Hippocampal formation (tissue), 2 donors: ENCODE results near the gene WASHC3.

Experiments used
- DNase-seq, 2 donors: peaks; one replicate each; lab custom pipeline; 2025; lab: John Stamatoyannopoulos, UW

Gene WASHC3

GRCh38 chr12:101967506-101967905 is 94.3 kb downstream of the WASHC3 start:
- no peak for DNase-seq

- no peak for DNase-seq
These were observed 95.3 kb downstream of the WASHC3 start for GRCh38 chr12:101966496-101966895.

GRCh38 chr12:101963697-101964096 is 98.1 kb downstream of the WASHC3 start:
- DNase-seq: no peak
